CD4-positive, alpha-beta T cell (primary cell): ENCODE results near the gene CGB2. TPM values are rescaled to one million over a fixed set of nuclear protein-coding genes. Genes with fewer than 3 reads are reported as not detected.
"Not testable (repeated sequence)": the region's sequence is repeated elsewhere in the genome, so short reads cannot be mapped to it uniquely, and the experiment has no call there.

Source experiments
- ATAC-seq: fragments of 200-7000 bp; cut with Tn5 transposase; one replicate; pipeline ENCODE4 v1.10.0; 2022; ENCODE audit warnings: mild to moderate bottlenecking; ENCODE audit not compliant: poor library complexity
- CTCF ChIA-PET: fragments of 350-600 bp; sonication (Branson Sonifier 250); formaldehyde crosslinking; loops from one replicate; lab custom pipeline; 2021; ENCODE audit warnings: antibody characterized with exemption, inconsistent platforms; lab: Charles Lee
- POLR2A ChIA-PET: fragments of 350-600 bp; sonication (Branson Sonifier 250); formaldehyde crosslinking; loops from one replicate; lab custom pipeline; 2021; ENCODE audit warnings: antibody characterized with exemption, inconsistent platforms; lab: Charles Lee
- DNase-seq, 14 experiments: peaks; one replicate each; pipeline ENCODE4 v3.0.0-alpha.2; 2013 to 2020; ENCODE audit warnings: mixed read lengths in 2 of 14
- H3K27ac ChIP-seq, 2 donors: one replicate each; pipeline versions ENCODE4 v1.5.1 to v1.7.0; 2013; ENCODE audit warnings: low read length in 2 of 2, low read depth in 1 of 2, mild to moderate bottlenecking in 1 of 2
- H3K27me3 ChIP-seq, 2 experiments: 1 replicate in 1 of 2; 2 replicates in 1 of 2; pipeline versions ENCODE4 v1.6.1 to v1.7.0; 2013; ENCODE audit warnings: low read length in 2 of 2, control low read depth in 1 of 2, mild to moderate bottlenecking in 1 of 2, moderate library complexity in 1 of 2; ENCODE audit not compliant: insufficient read depth in 2 of 2, control insufficient read depth in 1 of 2
- H3K36me3 ChIP-seq: one replicate; pipeline ENCODE4 v1.6.1; 2013; ENCODE audit warnings: low read length, control low read depth; ENCODE audit not compliant: insufficient read depth
- H3K4me1 ChIP-seq: one replicate; pipeline ENCODE4 v1.6.1; 2013; ENCODE audit warnings: low read length, control low read depth; ENCODE audit not compliant: insufficient read depth
- H3K4me3 ChIP-seq: one replicate; pipeline ENCODE4 v1.5.1; 2013; ENCODE audit warnings: mild to moderate bottlenecking, low read length, moderate library complexity
- H3K9me3 ChIP-seq, 2 experiments: 1 replicate in 1 of 2; 2 replicates in 1 of 2; pipeline versions ENCODE4 v1.6.1 to v1.7.0; 2013; ENCODE audit warnings: low read length in 2 of 2, mild to moderate bottlenecking in 2 of 2, control low read depth in 1 of 2, moderate library complexity in 1 of 2; ENCODE audit not compliant: control insufficient read depth in 1 of 2, insufficient read depth in 1 of 2
- H3K27ac Mint-ChIP-seq: one replicate; pipeline ENCODE4 v1.8.0; 2020; ENCODE audit warnings: mixed read lengths
- H3K27me3 Mint-ChIP-seq: one replicate; pipeline ENCODE4 v1.8.0; 2021; ENCODE audit warnings: mixed read lengths
- H3K36me3 Mint-ChIP-seq: one replicate; pipeline ENCODE4 v1.8.0; 2021; ENCODE audit warnings: low read depth, mixed read lengths
- H3K4me1 Mint-ChIP-seq: one replicate; pipeline ENCODE4 v1.8.0; 2021; ENCODE audit warnings: low read depth, mixed read lengths
- H3K4me3 Mint-ChIP-seq: one replicate; pipeline ENCODE4 v1.8.0; 2020; ENCODE audit warnings: mild to moderate bottlenecking, mixed read lengths
- H3K9me3 Mint-ChIP-seq: one replicate; pipeline ENCODE4 v1.8.0; 2020; ENCODE audit warnings: mixed read lengths
- intact Hi-C, 2 experiments: fragments of 100-400 bp; cut with DNase I in 1 of 2; cut with micrococcal nuclease in 1 of 2; formaldehyde crosslinking; loops; one replicate each; pipeline versions ENCODE4 v1.15.1 to v1.9.0; 2023 to 2025; cut with DNase I, micrococcal nuclease
- polyA plus RNA-seq, 2 donors: library from polyadenylated mRNA; unstranded; fragments of 120-200 nt; gene quantifications; one replicate each; pipeline ENCODE4 v1.2.1, GENCODE V29; 2013
- total RNA-seq, 174 experiments: library from RNA in 2 of 174; stranded (reverse) in 2 of 174; gene quantifications; one replicate each; pipeline ENCODE4 v1.2.3 and lab custom pipeline; 2021 to 2026
- TF ChIP-seq, protein P1 (sequence below): fragments of 200-600 bp; IDR thresholded peaks from one replicate; pipeline ENCODE4 v1.8.0; 2022; ENCODE audit warnings: antibody characterized with exemption, mild to moderate bottlenecking

The CGB2 gene
- total RNA-seq (not detected), total RNA-seq (lab: John Stamatoyannopoulos, UW) (0 to 0.13 (median 0) reads per million in 172 experiments)
- not detected for polyA plus RNA-seq (2013, experiment 1 of 2)
- polyA plus RNA-seq (2013, experiment 2 of 2) = not detected

DNA sequence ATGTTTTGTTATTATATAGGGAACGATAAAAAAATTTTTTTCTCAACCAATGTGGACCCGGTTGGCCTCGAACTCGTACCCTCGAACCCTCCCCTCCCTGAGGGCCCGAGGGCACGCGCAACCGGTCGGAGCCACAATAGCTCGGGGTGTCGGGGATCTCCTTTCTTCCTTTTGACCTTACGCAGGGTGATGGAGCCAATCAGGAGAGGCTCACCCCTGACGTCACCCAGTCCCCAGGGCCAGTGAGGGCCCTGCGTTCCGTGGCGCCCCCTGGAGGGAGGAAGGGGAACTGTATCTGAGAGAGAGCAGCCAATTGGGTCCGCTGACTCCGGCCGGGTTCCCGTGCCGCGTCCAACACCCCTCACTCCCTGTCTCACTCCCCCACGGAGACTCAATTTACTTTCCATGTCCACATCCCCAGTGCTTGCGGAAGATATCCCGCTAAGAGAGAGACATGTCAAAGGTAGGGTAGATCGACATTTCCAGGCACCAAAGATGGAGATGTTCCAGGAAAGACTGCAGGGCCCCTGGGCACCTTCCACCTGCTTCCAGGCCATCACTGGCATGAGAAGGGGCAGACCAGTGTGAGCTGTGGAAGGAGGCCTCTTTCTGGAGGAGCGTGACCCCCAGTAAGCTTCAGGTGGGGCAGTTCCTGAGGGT is at the start of gene CGB2:
Gene CGB2 (plus strand): TSS at position 249 of the 660 bp plus-strand sequence. CDS start 206 bp downstream, at position 455.
- H3K4me3 Mint-ChIP-seq = peak within 1 kb of the TSS; percentile 64
- H3K27ac Mint-ChIP-seq = peak within 1 kb of the TSS; percentile 86
- H3K4me1 ChIP-seq, H3K36me3 ChIP-seq, H3K27me3 Mint-ChIP-seq, H3K27ac ChIP-seq, POLR2A ChIA-PET, intact Hi-C loops, CTCF ChIA-PET, H3K9me3 ChIP-seq, H3K9me3 Mint-ChIP-seq, H3K4me1 Mint-ChIP-seq, H3K4me3 ChIP-seq, H3K27me3 ChIP-seq, H3K36me3 Mint-ChIP-seq: not testable (repeated sequence)
- peak; percentile 80 for ATAC-seq
- peak in 10 of 14 experiments; percentile 14 to 76 (median 42) for DNase-seq

DNA sequence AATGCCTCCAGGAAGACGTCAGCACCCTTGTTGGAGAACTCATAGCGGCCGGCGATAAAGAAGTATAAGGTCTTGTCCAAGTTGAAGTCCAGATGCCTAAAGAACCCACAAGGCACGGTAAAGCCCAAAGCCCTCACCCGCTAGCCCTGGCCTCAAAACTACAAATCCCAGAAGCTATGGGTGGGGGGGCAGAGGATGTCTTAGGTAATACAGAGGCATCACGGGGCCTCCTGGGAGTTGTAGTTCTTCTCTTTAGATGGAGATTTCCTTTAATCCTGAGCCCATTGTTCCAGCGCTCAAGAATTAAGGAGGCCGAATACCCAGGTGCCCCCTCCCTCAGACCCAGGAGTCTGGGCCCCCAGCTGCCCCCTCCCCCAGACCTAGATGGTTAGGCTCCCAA is 49.4 kb upstream of the CGB2 start:
- Histone ChIP-seq H3K27ac (no peak overlapping the region), H3K4me1 (no peaks in the 10 kb centered on the region), H3K36me3 (peaks cover 38% of the 10 kb centered on the region), H3K9me3 (no peaks in the 10 kb centered on the region), H3K27me3 (no peaks in the 10 kb centered on the region), H3K4me3 (no peak overlapping the region)
- no peak for ATAC-seq
- no peak overlapping the region for H3K4me3 Mint-ChIP-seq
- H3K27me3 Mint-ChIP-seq = no peaks in the 10 kb centered on the region
- no peaks in the 10 kb centered on the region for H3K4me1 Mint-ChIP-seq
- POLR2A ChIA-PET = no interaction called here
- intact Hi-C loops = no loop called here
- H3K9me3 Mint-ChIP-seq = no peaks in the 10 kb centered on the region
- DNase-seq = no peak
- no peak overlapping the region for H3K27ac Mint-ChIP-seq
- peaks cover 55% of the 10 kb centered on the region for H3K36me3 Mint-ChIP-seq
- TF ChIP-seq, protein P1, sequence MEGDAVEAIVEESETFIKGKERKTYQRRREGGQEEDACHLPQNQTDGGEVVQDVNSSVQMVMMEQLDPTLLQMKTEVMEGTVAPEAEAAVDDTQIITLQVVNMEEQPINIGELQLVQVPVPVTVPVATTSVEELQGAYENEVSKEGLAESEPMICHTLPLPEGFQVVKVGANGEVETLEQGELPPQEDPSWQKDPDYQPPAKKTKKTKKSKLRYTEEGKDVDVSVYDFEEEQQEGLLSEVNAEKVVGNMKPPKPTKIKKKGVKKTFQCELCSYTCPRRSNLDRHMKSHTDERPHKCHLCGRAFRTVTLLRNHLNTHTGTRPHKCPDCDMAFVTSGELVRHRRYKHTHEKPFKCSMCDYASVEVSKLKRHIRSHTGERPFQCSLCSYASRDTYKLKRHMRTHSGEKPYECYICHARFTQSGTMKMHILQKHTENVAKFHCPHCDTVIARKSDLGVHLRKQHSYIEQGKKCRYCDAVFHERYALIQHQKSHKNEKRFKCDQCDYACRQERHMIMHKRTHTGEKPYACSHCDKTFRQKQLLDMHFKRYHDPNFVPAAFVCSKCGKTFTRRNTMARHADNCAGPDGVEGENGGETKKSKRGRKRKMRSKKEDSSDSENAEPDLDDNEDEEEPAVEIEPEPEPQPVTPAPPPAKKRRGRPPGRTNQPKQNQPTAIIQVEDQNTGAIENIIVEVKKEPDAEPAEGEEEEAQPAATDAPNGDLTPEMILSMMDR = no peak
- CTCF ChIA-PET = interaction anchor here (1.8 to 1.9 kb wide), 2 partner anchors 11 kb away, joined by 4 to 7 read pairs; partner anchors contain the start of genes GYS1 and RUVBL2

DNA sequence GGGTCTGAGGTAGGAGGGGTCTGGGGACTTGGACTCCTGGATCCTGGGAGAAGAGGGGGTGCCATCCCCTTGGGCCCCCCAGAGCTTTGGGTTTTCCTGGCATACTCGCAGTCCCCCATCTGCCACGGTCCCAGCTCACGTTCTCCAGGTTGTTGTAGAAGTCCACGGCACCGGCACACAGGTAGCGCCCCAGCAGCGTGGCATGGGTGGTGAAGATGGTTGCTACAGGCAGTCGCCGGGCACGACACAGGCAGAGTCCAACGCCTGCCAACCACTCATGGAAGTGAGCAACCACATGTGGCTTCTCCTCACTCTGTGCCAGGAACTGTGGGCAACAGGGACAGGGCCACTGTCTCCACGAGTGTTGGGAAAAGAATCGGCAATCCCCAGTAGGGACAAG is 46.0 kb upstream of the CGB2 start:
- POLR2A ChIA-PET = no interaction called here
- TF ChIP-seq, protein P1 = no peak
- intact Hi-C loops = no loop called here
- Histone ChIP-seq H3K4me1 (peaks cover 5% of the 10 kb centered on the region), H3K9me3 (no peaks in the 10 kb centered on the region), H3K27ac (no peak overlapping the region), H3K4me3 (no peak overlapping the region), H3K36me3 (peaks cover 40% of the 10 kb centered on the region), H3K27me3 (no peaks in the 10 kb centered on the region)
- no peak for ATAC-seq
- Mint-ChIP-seq H3K36me3 (peaks cover 62% of the 10 kb centered on the region), H3K4me3 (no peak overlapping the region), H3K27ac (no peak overlapping the region), H3K27me3 (no peaks in the 10 kb centered on the region), H3K9me3 (no peaks in the 10 kb centered on the region), H3K4me1 (peaks cover 5% of the 10 kb centered on the region)
- no peak for DNase-seq
- CTCF ChIA-PET = no interaction called here
